NCI-H82 treated with DMSO at 0.1 percent for 48 hours (cell line): ENCODE measurements around the gene MYO18A.

ENCODE experiments used
- DNase-seq: peaks from one replicate; lab custom pipeline; 2025; ENCODE audit not compliant: unreplicated experiment; lab: John Stamatoyannopoulos, UW

MYO18A gene

DNA sequence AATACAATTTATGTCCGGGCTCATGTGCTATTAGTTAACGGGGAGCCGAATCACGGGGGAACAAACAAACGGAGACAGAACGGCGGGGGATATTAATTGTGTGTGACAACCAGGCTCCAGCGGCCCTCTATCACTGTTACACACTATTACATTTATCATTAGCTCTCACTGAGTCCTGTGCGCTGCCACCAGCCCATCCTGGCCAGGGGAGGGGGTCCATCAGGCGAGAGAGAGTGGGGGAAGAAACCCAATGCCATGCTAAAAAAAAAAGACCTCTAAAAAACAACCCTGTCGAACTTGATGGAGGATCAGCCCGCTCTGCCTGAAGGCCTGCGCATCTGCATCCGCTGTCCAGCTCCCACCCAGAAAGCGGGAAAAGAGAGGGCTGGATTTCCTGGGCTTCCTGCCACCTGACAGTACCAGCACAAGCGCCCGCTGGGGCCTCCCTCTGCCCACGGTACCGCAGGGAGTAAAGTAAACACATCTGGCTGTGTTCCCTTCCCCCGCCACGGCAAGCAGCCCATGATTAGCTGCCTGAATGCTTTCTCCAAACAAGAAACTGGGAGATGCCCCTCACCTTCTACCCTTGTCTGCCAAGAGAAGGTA lies 95.6 kb downstream of the MYO18A start:
- no peak for DNase-seq

DNA sequence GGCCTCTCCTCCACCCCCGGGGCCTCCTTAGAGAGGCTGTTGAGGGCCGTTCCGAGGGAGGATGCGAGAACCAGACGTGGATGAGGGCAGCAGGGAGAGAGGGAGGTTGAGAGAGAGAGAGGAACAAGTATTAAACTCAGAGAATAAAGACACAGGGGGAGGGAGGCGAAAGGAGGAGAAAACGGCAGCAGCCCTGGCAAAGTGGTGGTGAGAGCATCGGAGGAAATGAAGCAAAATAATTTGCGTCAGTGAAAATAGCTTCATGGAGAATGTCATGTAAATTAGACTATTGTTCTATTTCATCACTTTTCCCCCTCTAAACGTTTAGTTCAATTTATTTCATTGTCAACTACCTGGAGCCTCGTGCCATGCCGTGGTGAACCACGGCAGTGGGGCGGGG lies 99.2 kb downstream of the MYO18A start:
- no peak for DNase-seq

DNA sequence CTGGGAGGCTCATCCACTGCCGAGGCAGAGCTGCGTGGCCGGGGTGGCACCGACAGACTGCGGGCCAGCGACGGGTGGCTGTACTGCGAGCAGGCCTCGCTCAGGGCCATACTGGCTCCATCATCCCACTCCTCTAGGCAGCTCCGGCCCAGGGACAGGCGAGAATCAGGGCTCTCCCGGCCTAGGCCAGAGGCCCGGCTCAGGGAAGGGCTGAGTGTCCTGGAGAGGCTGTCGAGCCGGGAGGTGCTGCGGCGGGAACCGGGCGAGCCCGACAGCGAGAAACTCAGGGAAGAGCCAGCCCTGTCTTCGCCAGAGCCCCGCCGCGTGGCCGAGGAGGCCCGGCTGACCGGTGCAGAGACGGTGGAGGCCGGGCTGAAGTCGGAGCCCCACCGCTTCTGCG lies 99.9 kb downstream of the MYO18A start:
- DNase-seq: no peak

- no peak for DNase-seq
Observed at GRCh38 chr17:29079887-29080286, 100.3 kb downstream of the MYO18A start.

DNA sequence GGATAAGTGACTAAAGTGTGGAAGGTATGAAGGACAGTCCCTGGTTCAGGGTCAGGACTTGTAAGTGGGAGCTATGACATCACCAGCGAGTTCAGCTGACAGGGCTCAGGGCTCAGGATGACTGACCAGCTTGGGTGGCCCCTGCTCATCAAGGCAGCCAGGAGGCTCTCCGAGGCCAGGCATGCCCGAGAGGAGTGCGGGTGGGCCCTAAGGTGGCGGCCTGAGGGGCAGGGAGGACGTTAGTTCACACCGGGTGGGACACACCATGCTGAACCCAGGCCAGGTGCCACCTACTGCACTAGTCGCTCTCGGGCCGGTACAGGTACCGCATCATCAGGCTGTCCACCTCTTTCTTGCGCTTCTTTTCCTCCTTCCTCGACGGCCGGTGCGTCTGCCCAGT lies 100.8 kb downstream of the MYO18A start:
- DNase-seq: no peak

GRCh38 chr17:29078183-29079045 lies 101.8 kb downstream of the MYO18A start:
- no peak for DNase-seq

DNA sequence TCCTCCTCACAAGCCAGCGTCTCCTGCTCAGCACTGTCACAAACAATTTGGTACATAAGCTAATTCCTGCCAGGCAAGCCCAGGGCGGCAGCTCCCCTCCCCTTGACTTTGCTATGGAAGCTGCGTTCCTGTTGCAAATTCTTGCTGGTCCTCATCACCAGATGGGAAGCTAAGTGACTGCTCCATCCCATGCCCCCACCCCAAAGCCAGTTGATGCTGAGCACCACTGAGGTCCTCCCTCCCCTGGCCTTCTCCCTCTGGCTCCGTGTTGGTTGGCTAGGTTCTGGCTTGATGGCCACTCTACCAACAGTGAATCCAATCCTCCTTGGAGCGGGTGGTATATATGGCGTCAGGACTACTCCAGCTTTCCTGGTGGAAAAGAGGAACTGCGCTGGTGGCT lies 102.9 kb downstream of the MYO18A start:
- DNase-seq: no peak

DNA sequence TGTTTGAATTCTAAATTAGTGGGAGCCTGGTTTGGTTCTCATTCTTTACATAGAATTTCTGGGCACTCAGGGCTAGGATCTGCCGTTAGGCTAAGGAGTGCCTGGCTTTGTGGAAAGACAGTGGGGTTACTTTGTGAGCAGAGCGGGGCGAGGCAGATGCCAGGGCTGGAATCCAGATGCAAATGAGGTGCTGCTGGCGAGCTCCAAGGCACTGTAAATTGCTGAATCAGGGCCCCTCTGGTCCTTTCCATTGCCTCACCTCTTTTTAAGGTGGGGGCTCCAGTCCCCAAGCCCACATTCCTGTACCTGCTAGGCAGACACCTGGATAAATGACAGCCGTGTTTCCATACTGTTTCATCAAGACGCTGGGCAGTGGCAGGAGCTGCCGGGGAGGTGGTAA lies 103.5 kb downstream of the MYO18A start:
- no peak for DNase-seq

DNA sequence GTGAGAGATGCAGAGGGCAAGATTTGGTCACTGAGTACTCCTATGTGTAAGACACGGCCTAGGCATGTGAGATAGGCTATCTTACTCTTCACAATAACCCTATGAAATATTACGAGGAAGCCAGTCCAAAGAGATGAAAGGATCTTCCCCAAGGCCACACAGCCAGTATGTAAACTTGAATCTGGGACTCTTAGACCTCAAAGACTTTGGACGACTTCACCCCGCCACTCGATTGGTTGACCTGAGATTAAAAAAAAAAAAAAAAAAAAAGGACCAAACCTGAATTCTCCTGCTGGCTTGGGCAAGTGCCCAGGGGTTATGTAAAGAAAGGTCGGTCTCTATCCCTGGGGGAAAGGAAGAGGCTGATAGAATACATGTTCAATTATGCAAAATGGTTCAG lies 104.1 kb downstream of the MYO18A start:
- no peak for DNase-seq

GRCh38 chr17:29074488-29074887 lies 105.7 kb downstream of the MYO18A start:
- no peak for DNase-seq

GRCh38 chr17:29073520-29073919 lies 106.7 kb downstream of the MYO18A start:
- peak; percentile 86 for DNase-seq

- no peak for DNase-seq
Observed at GRCh38 chr17:29073045-29073444, 107.2 kb downstream of the MYO18A start.

DNA sequence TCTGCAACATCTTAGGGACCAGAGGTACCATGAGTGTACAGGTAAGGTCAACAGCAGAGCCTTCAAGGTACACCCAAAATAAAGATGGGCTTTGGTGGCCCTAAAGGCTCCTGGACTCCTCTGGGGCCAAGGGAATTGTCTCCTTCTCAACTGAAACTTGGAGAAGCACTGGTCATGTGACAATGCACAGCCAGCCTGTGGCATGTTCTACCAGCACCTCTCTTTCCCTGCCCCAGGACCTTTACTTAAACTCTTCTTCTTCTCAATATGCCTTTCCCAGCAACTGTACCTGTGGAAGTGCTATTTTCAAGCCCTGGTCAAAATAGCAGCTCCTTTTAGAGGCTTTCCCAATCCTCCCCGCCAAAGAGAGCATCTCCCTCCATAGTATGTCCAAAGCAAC lies 108.9 kb downstream of the MYO18A start:
- DNase-seq: no peak

DNA sequence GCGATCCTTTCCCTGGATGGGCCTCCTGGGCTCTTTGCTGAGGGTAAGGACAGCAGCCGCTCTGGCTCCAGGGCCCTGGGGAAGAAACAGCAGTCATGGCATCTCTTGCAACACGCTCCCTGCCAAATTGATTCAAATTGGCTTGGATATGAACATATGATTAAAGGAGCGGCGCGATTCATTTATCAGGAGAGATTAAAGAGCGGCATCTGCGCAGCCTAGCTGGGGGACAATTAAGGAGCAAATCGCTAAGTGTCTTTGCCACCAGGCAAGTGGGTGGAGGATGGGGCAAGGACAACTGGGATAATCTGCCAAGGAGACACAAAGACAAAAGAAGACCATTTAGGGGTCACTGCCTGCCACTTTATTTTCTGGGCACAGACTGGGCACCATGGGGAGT lies 109.4 kb downstream of the MYO18A start:
- peak; percentile 97 for DNase-seq

DNA sequence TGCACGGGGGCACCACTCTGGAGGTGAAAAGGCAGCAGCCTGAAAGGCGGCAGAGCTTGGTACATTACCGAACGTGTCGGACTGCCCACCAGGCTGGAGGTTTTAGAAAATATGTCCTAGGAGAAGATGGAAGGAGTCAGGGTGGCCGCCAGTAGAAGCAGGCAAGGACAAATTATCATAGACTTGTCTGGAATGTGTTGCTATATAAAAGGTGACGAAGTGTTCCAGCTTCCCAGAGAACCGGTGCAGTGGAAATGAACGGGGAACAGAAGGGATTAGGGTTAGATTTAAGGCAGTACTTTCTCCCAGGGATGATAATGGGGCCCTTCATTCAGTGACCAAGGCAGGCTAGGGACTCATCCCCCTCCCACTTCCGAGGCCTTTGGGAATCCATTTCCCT lies 109.9 kb downstream of the MYO18A start:
- DNase-seq: peak; percentile 89

DNA sequence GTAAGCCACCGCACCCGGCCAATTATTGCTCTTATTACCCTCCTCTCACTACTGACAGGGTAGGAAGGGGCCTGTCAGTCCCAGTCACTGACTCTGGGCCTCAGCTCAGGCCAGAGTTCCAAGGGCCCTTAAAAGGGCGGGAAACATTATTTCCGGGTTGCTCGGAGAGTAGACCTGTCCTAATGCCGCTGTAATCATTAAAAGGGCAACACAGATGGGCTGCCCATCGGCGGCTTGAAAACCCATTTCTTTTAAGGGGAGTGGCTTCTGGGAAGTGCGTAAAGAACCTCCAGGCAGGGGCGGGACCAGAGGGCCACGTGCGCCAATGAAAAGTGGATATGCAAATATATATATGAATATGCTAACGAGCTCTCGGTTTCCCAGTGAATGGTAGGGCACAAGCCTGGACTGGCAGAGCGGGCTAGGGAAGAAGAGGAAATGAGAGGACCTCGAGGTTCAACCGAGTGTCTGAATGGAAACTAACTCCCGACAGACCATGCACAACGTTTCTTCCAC lies 110.6 kb downstream of the MYO18A start:
- DNase-seq: peak; percentile 84

- no peak for DNase-seq
Observed at GRCh38 chr17:29068818-29069217, 111.4 kb downstream of the MYO18A start.

DNA sequence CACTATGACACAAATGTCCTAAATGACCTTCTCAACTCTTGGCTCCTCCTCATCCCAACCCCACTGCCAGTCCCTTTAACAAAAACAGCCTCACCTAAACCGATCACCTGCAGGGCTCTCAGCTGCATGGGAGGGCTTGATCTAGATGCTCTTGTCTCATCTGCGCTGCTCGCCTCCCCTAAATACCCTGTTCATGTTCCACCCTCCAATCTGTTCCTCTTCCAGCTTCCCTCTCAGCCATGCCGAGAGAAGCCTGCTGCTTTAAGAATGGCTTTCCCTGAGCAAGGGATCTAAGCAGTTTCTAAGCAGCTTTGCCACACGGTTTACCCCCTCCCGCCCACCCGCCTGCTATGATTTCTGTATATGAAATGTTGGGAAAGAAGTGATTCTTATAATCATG lies 113.6 kb downstream of the MYO18A start:
- peak; percentile 99 for DNase-seq

DNA sequence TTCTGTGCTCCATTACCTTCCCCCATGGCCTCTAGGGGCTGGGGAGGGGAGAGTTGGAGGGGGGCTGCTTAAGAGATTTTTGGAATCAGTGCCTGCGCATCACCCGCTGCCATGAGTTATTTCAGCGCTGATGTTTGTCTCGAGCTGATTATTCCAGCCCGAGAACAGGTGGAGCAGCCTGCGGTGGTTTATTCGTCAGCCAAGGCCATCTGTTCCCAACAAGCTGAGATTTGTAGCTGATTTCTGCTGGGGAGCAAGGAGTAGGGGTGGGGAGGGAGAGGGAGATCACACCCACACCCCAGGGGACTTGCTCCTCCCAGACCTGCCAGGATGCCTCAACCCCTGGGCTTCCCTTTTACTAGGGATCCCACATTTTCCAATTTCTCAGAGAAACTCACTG lies 114.2 kb downstream of the MYO18A start:
- DNase-seq: peak; percentile 95

DNA sequence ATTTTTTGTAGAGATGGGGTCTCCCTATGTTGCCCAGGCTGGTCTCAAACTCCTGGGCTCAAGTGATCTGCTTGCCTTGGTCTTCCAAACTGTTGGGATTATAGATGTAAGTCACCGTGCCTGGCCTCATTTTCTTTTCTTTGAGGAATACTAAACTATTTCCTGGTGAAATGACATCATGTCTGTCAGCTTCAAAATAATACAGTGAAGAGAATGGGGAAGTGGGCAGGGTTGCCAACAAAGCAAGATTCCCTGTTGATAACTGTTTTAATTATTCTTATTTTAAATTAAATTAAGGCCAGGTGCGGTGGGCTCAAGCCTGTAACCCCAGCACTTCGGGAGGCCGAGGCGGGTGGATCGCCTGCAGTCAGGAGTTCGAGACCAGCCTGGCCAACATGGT lies 116.2 kb downstream of the MYO18A start:
- no peak for DNase-seq

DNA sequence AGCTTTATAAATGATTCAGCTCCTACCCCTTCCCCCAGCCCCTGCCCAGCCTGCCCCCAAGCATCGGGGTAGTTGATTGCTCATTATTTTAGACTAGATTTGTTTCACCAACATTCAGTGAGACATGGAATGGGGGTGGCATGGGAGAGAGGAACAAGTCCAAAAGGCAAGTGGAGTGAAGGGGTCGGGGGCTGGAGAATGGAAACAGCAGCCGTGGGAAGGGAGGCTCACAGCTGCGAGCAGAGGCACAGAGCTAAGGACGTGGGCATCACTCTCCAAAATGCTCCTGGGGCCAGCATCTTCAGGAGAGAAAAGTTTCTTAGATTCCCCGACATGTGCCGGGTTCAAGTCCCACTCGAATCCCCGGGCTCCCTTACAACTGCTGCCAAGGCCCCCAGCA lies 118.0 kb downstream of the MYO18A start:
- no peak for DNase-seq

DNA sequence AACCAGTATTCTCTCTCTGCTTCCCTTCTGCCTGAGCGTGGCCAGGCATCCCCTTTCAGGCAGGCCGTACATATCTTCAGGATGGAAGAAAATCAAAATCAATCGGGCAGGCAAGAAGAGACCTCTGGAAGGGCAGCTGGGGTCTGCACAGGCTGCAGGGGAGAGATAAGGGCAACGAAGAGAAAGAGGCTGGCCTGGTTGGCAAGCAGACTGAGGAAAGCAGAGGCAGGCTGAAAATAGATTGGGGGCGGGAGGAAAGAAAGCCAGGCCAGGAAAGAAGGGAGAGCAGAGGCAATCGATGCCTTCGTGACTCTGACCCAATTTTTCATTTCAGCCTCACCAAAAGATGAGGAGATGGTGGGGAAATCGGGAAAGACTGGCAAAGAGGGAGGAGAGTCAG lies 119.2 kb downstream of the MYO18A start:
- DNase-seq: no peak

GRCh38 chr17:29060475-29060874 lies 119.7 kb downstream of the MYO18A start:
- DNase-seq: no peak
